Adrenal gland (tissue), 12 donors: ENCODE measurements around the gene AGAP3. TPM values are rescaled to one million over a fixed set of nuclear protein-coding genes. Genes with fewer than 3 reads are reported as not detected.

Experiments
- DNase-seq, 7 donors: peaks; one replicate each; pipeline ENCODE4 v3.0.0-alpha.2; 2019 to 2020
- H3K27ac ChIP-seq, 5 donors: fragments of 200-600 bp; sonication (generic) in 4 of 5; 1 replicate in 3 of 5; 2 replicates in 2 of 5; pipeline versions ENCODE4 v1.5.1 to v1.8.0; 2016 to 2020; ENCODE audit warnings: mild to moderate bottlenecking in 1 of 5
- H3K27me3 ChIP-seq: fragments of 200-600 bp; 2 replicates; pipeline ENCODE4 v1.8.0; 2021
- H3K36me3 ChIP-seq, 2 donors: fragments of 200-600 bp; replicated peaks in 1 of 2; 1 replicate in 1 of 2; 2 replicates in 1 of 2; pipeline versions ENCODE4 v1.5.1 to v1.8.0; 2018 to 2022
- H3K4me1 ChIP-seq, 2 donors: fragments of 200-600 bp; replicated peaks in 1 of 2; 1 replicate in 1 of 2; 2 replicates in 1 of 2; pipeline versions ENCODE4 v1.5.1 to v1.8.0; 2018 to 2021
- H3K4me3 ChIP-seq, 4 donors: fragments of 200-600 bp; sonication (generic) in 3 of 4; one replicate each; pipeline ENCODE4 v1.5.1; 2016 to 2018
- H3K9me3 ChIP-seq, 3 donors: fragments of 200-600 bp; sonication (generic) in 1 of 3; replicated peaks in 1 of 3; 1 replicate in 2 of 3; 2 replicates in 1 of 3; pipeline versions ENCODE4 v1.5.1 to v1.8.0; 2016 to 2021
- POLR2A ChIP-seq, 2 donors: fragments of 450-650 bp; IDR thresholded peaks; one replicate each; pipeline ENCODE4 v1.6.1; 2017; ENCODE audit warnings: antibody characterized with exemption in 2 of 2, mild to moderate bottlenecking in 2 of 2, moderate library complexity in 1 of 2
- WGBS, 4 donors: extraction: QIAGEN DNeasy Blood & Tissue Kit in 2 of 4; methylation state at CpG; one replicate each; pipeline versions ENCODE4 v1.1.5 to v1.1.7; 2013 to 2017; 5-methylcytosine and 5-hydroxymethylcytosine counted together
- intact Hi-C, 2 donors: fragments of 100-400 bp; cut with DNase I; formaldehyde crosslinking; loops; one replicate each; pipeline versions ENCODE4 v1.14.1 to v1.15.0; 2022 to 2023
- polyA plus RNA-seq, 3 donors: library from polyadenylated mRNA; stranded (reverse); fragments of 200-250 nt in 2 of 3; fragments of 350-450 nt in 1 of 3; fragmentation: Illumina TruSeq in 1 of 3; extraction: RNeasy Lipid Tissue Mini Kit (QIAGEN cat#74804) in 1 of 3; gene quantifications; one replicate each; pipeline ENCODE4 v1.2.3, GENCODE V29; 2013 to 2014
- total RNA-seq, 9 donors: library from RNA; depleted of rRNA in 4 of 9; stranded (reverse); fragments of >200 nt in 4 of 9; fragments of 120-200 nt in 1 of 9; fragmentation: NEBNext Ultra II Directional in 1 of 9; extraction: Animal tissue kit (Norgen Biotek cat#: 25700) in 1 of 9; gene quantifications; one replicate each; pipeline versions ENCODE4 v1.1.0 to v1.2.4, GENCODE V29; 2013 to 2023
- TF ChIP-seq, protein P1 (sequence below), 6 experiments: fragments of 450-650 bp in 4 of 6; fragments of 200-600 bp in 2 of 6; sonication (generic) in 1 of 6; IDR thresholded peaks; 1 replicate in 5 of 6; 2 replicates in 1 of 6; pipeline versions ENCODE4 v1.5.1 to v1.8.0; 2016 to 2021; ENCODE audit warnings: antibody characterized with exemption in 6 of 6, mild to moderate bottlenecking in 2 of 6, moderate library complexity in 1 of 6
- donor health status: healthy with polysubstance abuse.
- donor health status: Bipolar disorder and iron deficiency.
- donor health status: DM: yes; HTN: yes; CAD: no.
- donor health status: DM: no; HTN: no; CAD: no.
- donor health status: DM: no; HTN: no; CAD: no.
- donor health status: DM: yes; HTN: yes; CAD: no.

AGAP3 gene
- total and polyA plus RNA-seq, 12 donors, result 17.2 to 236 (median 50.9) TPM

DNA sequence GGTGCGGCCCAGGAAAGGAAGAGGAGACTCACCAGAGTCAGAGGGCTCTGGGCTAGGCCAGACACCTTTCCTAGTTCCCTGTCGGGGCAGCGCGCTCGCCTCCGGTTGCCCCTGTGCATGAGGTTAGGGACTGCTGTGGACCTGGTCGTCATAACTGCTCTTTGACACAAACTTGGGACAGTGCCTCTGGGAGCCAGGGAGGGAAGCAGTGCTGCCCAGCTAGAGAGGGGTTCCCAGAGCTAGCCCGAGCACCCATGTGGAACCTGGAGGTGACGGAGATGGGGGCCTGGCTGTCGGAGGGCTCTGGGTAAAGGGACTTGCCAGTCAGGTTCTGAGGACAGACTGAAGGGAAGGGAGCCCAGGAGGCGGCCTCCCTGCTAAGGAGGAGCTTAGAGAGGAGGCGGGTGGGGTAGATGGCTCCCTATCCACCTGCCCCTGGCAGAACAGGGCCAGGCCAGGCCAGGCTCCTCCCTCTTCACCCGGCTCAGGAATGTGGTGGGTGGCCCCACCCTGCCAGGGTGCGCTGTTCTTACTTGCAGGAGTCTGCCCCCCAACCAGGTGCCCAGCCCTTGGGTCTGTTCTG lies 29.7 kb downstream of the AGAP3 start:
- DNase-seq, result no peak
- Histone ChIP-seq H3K4me1 (peaks cover 0 to 7% of the 10 kb centered on the region in 2 donors), H3K4me3 (no peak overlapping the region), H3K27ac (no peak overlapping the region), H3K9me3 (no peaks in the 10 kb centered on the region), H3K36me3 (peaks cover 0 to 34% of the 10 kb centered on the region in 2 donors), H3K27me3 (no peaks in the 10 kb centered on the region)
- 81 to 95% (median 87%) methylated on average over 5 to 14 of the region's 14 CpGs for WGBS, 4 donors
- TF ChIP-seq POLR2A (IDR thresholded peaks at IDR 0.05), result no peak
- TF ChIP-seq, protein P1, sequence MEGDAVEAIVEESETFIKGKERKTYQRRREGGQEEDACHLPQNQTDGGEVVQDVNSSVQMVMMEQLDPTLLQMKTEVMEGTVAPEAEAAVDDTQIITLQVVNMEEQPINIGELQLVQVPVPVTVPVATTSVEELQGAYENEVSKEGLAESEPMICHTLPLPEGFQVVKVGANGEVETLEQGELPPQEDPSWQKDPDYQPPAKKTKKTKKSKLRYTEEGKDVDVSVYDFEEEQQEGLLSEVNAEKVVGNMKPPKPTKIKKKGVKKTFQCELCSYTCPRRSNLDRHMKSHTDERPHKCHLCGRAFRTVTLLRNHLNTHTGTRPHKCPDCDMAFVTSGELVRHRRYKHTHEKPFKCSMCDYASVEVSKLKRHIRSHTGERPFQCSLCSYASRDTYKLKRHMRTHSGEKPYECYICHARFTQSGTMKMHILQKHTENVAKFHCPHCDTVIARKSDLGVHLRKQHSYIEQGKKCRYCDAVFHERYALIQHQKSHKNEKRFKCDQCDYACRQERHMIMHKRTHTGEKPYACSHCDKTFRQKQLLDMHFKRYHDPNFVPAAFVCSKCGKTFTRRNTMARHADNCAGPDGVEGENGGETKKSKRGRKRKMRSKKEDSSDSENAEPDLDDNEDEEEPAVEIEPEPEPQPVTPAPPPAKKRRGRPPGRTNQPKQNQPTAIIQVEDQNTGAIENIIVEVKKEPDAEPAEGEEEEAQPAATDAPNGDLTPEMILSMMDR (IDR thresholded peaks at IDR 0.05), result no peak
- intact Hi-C loops, result no loop called here

DNA sequence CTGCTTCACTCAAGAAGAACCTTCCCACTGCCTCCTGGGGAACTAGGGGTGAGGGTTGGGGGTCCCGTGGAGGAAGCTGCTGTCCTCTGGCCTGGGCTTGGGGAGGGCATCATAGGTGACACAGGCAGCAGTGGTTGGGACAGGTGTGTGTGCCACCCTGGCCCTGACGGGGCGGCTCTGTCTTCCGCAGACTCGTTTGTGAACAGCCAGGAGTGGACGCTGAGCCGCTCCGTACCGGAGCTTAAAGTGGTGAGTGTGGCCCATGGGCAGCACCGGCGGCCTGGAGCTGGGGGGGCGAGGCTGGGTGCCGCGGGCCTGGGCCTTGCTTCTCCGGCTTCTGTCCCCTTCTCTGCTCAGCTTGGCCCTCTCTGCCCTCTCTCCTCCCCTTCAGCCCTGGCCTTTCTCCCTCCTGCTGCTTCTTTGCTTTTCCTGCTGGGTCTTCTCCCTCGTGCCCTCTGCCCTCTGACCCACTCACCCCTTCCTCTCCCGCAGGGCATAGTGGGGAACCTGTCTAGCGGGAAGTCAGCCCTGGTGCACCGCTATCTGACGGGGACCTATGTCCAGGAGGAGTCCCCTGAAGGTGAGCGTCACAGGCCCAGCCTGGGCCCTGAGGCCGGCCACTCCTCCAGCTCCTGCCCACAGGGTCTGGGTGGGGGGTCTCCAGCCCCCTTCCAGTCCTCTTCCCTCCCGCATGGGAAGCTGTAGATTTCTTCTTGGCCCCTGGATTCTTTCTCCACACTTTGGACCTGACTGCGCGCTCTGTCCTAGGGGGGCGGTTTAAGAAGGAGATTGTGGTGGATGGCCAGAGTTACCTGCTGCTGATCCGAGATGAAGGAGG lies 30.5 kb downstream of the AGAP3 start:
- WGBS, 4 donors, result 92 to 95% (median 94%) methylated on average over 17 to 27 of the region's 27 CpGs

DNA sequence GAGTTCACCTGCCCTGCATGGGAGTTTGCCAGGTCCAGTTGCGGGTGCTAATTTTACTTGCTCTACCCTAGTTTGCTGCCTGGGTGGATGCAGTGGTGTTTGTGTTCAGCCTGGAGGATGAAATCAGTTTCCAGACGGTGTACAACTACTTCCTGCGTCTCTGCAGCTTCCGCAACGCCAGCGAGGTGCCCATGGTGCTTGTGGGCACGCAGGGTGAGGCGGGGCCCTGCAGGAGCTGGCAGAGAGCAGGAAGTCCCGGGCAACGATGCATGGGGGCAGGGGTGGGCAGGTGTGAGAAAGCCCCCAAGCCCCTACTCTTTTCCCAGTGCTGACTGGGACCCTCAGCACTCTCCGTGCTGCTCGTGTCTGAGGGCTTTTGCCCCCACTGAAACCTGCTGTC lies 31.3 kb downstream of the AGAP3 start:
- intact Hi-C loops, result no loop called here

More for the DNA sequence above, 30.5 kb downstream of the AGAP3 start:
- H3K4me3 ChIP-seq, result no peak overlapping the region
- peaks cover 0 to 7% of the 10 kb centered on the region in 2 donors for H3K4me1 ChIP-seq
- intact Hi-C loops, result no loop called here
- H3K36me3 ChIP-seq, result peaks cover 0 to 43% of the 10 kb centered on the region in 2 donors
- H3K27ac ChIP-seq, result no peak overlapping the region
- no peak for DNase-seq
- no peaks in the 10 kb centered on the region for H3K27me3 ChIP-seq
- TF ChIP-seq POLR2A (IDR thresholded peaks at IDR 0.05), result no peak
- TF ChIP-seq, protein P1 (IDR thresholded peaks at IDR 0.05), result no peak
- no peaks in the 10 kb centered on the region for H3K9me3 ChIP-seq

More for the DNA sequence above, 31.3 kb downstream of the AGAP3 start:
- Histone ChIP-seq H3K27me3 (no peaks in the 10 kb centered on the region), H3K4me1 (peaks cover 0 to 7% of the 10 kb centered on the region in 2 donors), H3K36me3 (peaks cover 0 to 44% of the 10 kb centered on the region in 2 donors), H3K4me3 (no peak overlapping the region), H3K9me3 (no peaks in the 10 kb centered on the region), H3K27ac (no peak overlapping the region)
- no peak for DNase-seq
- WGBS, 4 donors, result 90 to 93% (median 92%) methylated on average over 2 to 12 of the region's 12 CpGs
- no peak for TF ChIP-seq POLR2A (IDR thresholded peaks at IDR 0.05)
- TF ChIP-seq, protein P1 (IDR thresholded peaks at IDR 0.05), result no peak
